Smooth muscle cell of trachea (primary cell): ENCODE results near the gene KIF18A. TPM values are rescaled to one million over a fixed set of nuclear protein-coding genes. Genes with fewer than 3 reads are reported as not detected.

Experiments
- total RNA-seq: library from RNA; depleted of rRNA; stranded (reverse); fragments of >200 nt; gene quantifications from 2 replicates; pipeline ENCODE4 v1.2.1, GENCODE V29; 2014

KIF18A gene
- total RNA-seq, result 3.1 and 22.8 TPM in 2 replicates

DNA sequence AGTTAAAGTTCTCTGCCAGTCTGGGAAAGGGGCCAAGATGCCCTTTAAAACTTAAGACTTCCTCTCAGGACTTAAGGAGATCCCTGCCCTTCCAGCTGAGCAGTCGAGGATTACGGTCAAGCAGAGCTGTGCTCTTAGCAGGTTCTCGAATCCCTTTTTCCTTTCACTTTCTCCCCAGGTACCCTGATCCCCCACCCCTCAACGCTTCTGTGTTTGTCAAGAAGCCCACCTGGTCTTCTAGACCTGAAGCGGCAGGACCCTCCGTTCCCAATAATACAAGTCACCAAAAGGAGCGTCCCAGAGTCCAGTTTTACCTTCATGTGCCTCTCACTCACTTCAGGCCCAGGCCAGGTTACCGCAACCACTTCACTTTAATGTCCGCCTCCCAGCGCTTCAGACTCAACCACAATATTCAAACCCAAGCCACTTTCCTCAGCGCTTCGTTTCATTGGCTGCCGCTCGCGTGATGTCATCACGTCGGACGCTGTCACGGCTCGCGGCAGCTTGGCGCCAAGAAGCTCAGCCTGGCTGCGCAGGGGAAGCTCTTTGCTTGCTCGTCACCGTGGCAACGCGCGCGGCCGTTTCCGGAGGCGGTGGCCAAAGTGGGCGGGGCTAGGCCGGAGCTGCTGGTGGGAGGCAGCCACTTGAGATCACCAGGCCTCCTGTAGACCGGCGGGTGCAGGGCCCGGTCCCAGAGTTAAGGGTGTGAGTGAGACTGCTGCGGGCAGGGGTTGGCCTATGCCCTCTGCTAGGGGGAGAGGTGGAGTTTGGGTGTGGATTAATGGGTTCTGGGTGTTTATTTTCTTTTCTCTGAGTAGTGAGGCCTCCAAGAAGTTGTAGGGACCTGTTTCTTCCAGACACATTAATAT lies at the start of gene KIF18A, which contains the start of gene METTL15:
TSS of gene KIF18A (minus strand) at position 407 of the 869 bp plus-strand sequence. CDS start 10,209 bp downstream, outside the sequence.
TSS of gene METTL15 (plus strand) at position 639 of the 869 bp plus-strand sequence. CDS start 4,947 bp downstream, outside the sequence.

Other genes with a start within 250 kb of the KIF18A start
- 21.5 and 28.9 TPM in 2 replicates for gene METTL15, start 232 bp upstream of the KIF18A start, total RNA-seq